GM18858 (cell line): ENCODE data around the gene GAB3.

Experiments used
- ATAC-seq: cut with Tn5 transposase; IDR thresholded peaks from one replicate; pipeline ENCODE4 v1.9.1; 2021; ENCODE audit not compliant: unreplicated experiment

The GAB3 gene

DNA sequence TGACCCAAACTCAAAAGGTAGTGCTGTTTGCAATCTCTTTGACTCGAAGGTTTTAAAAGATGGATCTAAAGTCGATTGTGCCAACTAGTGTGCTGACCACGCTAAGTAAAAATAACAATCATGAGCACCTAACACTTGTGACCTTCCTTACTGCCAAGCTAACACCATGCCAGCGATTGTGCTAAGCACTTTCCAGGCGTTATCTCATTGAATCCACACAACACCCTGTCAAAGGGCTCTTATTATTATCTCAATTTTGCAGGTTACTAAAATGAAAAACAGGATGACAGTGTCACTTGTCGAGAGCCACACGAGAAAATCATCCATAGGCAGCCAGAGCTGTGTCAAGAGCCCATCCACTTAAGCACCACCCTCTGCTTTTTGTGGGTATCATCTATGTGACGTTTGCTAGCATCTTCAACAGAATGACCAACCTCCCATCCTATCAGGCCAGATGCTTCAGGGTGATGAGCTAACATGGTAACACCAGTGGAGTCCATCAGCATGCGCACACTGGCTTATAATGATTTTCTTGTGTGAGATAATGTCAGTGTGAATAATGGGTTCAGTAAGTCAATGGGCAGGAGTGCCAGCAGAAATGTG is 893 bp upstream of the GAB3 start:
- no peak for ATAC-seq

GRCh38 chrX:154751203-154751668 is 359 bp upstream of the GAB3 start:
- no peak for ATAC-seq

- no peak for ATAC-seq
Observed at GRCh38 chrX:154749856-154750255, 1.0 kb downstream of the GAB3 start.

DNA sequence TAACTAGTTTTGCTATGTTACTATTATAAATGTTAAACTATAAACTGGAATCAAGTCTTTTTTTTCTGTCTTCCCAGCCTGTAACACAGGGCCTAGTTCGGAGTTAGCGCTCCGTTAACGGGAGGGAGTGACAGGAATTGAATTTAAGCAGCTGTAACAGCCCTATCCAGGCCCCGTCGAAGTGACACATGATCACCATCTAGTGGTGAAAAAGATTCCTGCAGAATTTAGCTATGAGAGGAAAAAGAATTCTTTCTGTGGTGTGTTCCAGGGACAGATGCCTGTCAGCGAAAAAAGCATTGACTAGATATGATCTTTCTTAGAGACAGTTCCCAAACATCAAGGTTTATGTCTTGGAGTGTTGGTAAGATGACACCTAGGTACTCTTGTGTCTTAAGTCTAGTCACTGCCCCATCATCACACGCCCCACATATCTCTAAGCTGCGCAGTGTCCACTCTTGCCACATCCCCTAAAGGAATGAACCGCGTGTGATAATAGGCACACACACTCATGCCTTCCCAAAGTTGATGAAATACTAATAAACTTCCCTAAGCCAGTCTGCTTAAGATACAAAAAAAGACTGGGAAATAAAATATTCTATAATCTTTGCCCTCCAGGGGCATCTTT is 2.1 kb downstream of the GAB3 start:
- ATAC-seq = peak; percentile 48

DNA sequence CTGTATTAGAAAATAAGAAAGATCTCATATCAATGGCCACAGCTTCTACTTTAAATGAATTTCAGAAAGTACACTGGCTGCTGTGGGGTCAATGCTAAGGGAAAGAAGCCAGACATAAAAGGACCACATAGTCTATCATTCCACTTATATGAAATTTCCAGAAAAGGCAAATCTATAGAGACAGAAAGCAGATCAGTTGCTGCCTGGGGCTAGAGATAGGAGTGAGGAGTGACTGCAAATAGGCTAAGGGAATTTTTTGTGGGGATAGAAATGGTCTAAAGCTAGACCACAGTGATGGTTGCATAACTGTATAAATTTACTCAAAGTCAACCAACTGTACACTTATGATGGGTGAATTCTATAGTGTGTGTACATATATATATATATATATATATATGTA is 8.3 kb downstream of the GAB3 start:
- no peak for ATAC-seq

DNA sequence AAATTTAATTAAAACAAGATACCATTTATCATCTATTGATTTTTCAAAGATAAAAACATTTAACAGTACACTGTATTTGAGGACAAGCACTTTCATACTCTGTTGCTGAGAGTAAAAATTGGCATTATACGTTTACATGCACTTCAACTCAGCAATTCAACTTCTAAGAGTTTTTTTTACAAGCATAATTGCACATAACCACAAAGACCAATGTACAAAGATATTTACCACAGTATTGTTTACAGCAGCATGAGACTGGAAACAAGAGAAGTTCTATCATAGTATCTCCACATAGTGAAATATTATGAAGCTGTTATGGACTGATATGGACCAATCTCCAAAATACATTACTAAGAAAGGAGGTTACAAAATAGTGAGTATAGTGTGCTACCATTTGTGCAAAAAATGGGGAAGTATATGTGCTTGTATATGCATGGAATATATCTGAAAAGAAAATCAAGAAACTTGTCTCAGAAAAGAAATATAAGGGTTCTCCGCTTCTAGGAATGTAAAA is 10.9 kb downstream of the GAB3 start:
- ATAC-seq = no peak

DNA sequence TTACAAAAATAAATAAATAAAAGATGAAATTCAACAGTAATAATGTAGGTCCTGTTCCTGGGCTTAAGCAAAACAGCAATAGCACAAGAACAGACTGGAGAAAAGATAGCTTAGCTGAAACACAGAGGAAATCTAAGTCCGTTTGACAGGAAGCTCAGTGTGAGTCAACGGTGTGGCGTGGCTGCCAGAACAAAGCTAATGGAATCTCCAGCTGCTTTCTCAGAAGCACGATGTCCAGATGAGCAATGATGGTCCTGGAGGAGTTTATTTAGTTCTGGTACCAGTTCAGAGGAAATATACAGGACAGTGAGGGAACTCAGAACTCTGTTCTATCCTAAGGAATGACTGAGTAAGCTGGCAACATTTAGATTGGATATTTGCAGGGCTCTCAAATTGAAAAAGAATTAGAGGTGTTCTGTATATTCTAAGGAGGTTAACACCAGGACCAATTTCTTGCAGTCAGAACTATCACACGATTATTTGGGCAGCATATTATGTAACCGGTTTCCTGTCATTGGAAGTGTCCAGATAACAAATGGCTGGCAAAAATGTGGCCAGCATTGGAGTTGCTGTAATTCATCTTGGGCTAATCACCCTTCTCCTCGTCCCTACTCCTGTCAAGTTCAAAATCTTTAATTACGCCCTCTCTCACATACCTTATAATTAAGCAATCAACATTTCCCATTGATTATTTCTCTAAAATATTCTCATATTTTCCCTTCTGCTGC is 12.7 kb downstream of the GAB3 start:
- no peak for ATAC-seq

- no peak for ATAC-seq
Observed at GRCh38 chrX:154737136-154737535, 13.7 kb downstream of the GAB3 start.

- ATAC-seq = no peak
Observed at GRCh38 chrX:154735695-154736393, 15.0 kb downstream of the GAB3 start.

DNA sequence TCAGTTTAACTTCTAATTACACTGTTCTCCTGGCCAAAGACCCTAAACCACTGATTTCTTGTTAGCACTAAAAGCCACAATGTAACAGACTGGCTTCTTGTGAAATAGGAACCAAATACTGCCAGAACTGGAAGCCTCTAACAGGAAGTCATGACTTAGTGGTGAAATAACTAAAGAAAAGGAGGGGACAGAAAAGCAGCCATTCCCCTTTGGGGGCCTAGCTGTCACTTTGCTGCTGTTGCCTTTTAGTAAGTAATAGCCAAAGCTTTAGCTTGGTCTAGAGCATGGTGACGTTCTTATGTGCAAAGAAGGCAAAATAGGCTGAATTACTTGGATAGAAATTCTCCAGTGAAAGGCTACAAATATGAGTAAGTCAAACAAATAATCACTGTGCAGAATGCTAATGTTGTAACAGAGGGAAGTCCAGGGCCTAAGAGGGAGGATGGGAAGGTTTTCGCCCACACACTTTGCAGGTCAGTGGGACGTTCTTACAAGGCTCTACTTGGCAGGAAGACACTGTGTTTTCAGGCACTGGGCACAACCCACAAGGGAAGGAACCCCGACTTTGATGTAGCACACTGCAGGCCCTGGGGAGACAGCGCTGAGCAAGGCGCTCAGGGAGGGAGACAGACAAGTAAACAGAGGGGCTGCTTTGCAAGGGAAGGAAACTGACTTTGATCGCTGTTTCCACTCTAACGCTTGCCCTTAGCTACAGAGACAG is 16.7 kb downstream of the GAB3 start:
- ATAC-seq = no peak

- no peak for ATAC-seq
Observed at GRCh38 chrX:154733066-154733425, 17.8 kb downstream of the GAB3 start.

GRCh38 chrX:154732421-154733065 is 18.3 kb downstream of the GAB3 start:
- ATAC-seq = no peak

DNA sequence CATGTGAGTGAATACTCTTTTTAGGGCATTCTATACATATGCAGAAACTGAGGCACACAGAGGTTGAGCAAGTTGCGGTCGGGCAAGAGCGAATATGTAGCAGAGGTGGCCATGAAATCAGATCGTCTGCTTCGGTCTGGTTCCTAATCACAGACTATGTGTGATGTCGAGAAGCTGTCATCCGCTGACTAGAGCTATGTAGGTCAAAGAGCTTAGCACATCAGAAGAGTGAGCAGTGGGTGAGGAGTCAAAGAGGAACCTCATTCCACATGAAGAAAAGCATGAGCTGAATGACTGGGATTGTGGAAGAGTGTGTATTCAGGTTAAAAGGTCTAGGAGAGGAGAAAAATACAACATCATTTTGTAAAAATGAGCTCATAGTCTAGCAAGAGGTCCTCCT is 19.0 kb downstream of the GAB3 start:
- no peak for ATAC-seq

DNA sequence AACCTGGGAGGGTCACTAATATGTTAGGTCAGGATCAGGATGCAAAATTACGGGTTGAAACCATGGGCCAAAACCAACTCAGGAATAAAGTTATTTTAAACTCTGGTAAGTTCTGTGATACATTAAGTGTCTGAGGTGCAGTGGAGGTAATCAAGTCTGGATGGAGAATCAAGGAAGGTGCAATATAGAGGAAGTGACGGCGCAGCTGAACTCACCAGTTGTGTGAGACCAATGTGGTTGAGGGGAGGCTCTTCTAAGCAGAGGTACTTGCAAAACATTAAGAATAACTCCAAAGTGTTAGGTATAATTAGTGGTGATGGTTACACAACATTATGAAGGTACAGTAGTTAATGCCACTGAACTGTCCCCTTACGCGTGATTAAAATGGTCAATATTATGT is 19.7 kb downstream of the GAB3 start:
- ATAC-seq = no peak

DNA sequence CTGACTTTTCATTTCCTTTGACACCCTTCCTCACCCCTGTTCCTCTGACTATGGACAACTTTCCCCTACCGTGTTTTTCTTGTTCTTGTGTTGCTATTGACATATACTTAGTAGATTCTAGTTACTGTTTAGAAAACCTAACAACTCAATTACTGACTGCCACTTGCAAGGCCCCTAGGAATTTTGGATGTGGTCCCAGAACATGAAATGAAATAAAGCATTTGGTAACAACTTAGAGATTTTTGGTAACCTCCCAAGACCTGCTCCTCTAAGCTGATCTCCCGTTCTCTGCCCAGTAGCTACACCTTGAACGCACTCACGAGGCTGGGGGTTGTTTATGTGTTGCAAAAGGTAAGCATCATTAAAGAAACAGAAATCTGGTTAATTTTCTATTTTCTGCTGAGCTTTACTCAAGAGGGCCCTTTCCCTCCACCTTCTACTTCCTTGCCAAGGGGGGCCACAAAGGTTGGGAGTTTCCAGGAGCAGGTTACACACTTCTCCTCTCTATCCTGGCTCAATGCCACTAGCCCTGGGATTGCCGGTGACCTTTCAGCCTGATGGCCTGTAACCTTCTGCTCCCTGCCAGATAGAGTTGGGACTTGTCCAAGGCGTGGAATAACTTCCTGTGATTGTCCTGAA is 20.5 kb downstream of the GAB3 start:
- no peak for ATAC-seq

- ATAC-seq = no peak
Observed at GRCh38 chrX:154729439-154729838, 21.4 kb downstream of the GAB3 start.

DNA sequence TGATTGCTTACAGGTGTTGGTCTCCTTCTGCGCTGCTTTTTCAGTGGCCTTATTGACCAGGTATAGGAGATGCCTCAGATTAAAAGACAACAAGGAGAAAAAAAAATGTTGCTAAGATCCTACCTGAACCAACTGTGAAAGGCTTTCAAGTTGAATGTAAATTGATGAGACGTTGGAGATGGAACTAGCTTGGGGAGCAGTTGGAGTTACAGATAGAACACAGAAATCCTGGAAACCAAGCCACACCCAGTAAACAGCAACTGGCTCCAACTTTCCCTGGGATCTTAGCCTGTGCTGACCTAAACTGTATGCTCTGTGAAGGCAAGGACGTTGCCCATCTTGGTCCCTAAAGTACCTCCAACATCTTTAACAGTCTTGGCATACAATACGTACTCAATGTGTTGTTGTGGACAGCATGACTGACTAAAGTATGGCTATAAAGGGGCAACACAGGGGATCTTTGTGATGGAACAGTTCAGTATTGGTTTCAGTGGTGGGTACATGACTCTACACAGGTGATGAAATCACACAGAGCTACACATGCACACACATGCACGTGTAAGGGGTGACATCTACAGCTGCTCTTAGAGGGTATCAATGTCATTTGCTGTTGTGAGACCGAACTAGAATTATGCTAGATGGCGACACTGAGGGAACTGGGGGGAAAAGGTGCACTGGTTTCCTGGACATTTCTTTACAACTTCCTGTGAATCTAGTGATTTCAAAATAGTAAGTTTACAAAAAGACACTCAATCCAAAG is 22.3 kb downstream of the GAB3 start:
- no peak for ATAC-seq

GRCh38 chrX:154727871-154728270 is 23.0 kb downstream of the GAB3 start:
- ATAC-seq = no peak

GRCh38 chrX:154727418-154727817 is 23.5 kb downstream of the GAB3 start:
- ATAC-seq = no peak
